Inflammatory macrophage treated with lipopolysaccharide for 4 hours (primary cell): ENCODE measurements around the gene KRTAP12-2.

Source experiments
- DNase-seq: peaks from one replicate; pipeline ENCODE4 v3.0.0-alpha.2; 2020

The KRTAP12-2 gene

DNA sequence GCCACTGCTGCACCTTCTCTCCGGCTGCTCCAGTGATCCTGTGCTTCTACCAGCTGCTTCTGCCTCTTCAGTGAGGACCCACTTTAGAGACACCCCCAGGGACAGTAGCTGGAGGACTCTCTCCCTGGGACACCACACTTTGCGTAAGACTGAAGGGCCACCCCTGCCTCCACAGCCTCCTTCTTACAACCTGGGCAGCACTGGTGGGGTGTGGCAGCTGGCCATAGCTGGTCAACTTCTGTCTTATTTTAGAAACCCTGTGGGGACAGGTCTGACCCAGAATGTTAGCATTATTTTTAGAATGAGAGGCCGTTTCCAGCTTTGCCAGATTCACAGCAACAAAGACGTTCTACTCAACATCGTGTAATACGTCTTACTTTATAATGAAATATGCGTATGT is 41.0 kb downstream of the KRTAP12-2 start:
- no peak for DNase-seq

DNA sequence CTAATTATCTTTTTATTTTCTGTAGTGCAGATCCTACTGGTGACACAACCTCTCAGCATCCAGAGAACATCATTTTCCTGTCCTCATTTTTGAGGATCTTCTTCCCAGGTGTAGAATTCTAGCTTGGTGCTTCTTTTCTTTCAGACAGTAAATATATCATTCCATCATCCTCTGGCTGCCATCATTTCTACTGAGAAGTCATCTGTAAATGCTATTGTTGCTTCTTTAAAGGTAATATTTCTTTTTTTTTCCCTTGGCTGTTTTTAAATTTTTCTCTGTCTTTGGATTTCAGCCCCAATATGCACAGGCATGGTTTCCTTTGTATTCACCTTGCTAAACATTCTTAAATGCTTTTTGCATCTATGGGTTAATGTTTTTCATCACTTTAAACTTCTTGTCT is 43.2 kb downstream of the KRTAP12-2 start:
- DNase-seq: no peak

DNA sequence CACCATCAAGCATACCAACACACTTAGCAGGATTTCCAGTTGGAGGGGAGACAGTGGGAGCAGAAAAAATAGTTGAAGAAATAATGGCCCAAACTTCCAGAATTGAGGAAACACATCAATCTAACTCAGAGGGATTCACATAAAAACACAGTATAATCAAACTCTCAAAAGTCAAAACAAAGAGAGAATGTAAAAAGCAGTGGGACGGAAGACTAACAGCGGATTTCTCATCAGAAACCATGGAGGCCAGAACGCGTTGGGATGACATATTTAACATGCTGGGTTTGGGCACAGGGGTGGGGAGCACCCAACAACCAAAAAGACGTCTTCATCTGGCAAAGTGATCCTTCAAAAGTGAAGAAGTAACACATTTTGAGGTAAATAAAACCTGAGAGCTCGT is 46.8 kb downstream of the KRTAP12-2 start:
- no peak for DNase-seq

DNA sequence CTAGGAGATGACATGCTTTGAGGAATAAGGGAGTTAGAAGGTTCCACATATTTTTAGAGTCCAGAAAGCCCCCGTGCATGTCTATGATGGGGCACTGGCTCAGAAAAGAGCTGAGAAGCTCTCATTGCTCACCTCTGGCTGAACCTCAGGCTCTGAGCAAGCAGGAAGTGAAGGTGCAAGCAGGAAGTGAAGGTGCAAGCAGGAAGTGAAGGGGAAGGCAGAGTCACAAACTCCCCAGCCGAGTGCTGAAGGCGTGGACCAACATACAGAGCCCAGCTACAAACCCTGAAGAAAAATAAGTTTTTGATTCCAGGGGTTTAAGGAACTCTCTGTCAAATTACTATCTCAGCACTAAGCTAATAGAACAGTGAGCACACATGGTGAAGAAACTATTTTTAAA is 47.8 kb downstream of the KRTAP12-2 start:
- DNase-seq: no peak

DNA sequence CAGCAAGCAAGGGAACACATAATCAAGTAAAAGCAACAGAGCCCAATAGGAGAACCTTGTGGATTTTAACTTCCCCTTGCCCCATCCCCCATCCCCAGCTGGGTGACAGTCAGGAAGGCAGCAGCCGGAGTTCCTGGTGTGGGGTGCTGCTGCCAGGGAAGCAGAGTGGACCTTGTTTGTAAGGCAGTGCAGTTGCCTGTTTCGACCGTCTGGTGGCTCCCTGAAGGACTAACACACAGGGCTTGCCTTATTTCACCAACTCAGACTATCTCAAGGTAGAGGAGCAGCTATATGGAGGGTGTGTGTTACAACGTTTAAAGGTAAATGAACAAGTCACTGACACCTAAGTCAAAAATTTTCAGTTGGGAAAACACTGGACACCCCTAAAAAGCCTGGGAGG is 48.2 kb downstream of the KRTAP12-2 start:
- peak; percentile 2 for DNase-seq

DNA sequence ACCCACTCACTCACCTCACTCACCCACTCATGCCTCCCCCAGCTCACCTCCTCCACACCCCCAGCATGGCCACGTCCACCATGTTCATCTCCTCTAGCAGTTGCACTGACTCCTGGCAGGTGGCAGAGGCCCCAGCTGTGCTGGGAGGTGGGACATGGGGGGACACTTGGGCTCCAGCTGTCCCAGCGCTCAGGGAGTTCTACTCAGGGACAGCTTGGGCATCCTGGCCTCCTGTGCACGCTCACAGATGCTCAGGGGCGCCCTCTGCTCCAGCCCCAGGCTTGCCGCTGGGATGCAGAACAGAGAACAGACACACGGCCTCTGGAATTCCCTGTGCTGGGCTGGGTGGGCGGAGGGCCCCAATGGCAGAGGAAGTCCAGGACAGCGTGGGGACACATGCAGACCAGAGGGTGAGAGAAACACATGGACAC is 49.6 kb downstream of the KRTAP12-2 start:
- DNase-seq: no peak

DNA sequence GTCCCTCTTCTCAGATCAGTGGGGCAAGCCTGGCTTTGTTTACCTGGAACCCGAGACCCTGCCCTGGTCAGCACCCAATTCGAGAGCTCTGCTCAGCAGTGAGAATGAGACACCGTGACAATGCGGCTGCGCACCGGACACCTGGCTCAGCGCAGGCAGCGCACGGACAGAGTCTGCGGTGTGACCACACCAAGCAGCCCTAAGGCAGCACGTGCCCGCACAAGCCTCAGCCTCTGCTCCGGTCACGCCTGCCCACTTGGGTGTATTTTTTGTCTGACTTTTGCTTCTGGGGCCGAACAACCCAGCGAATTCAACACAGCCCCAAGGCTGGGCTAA is 50.2 kb downstream of the KRTAP12-2 start:
- DNase-seq: no peak
